Osteoblast (primary cell): ENCODE data around the gene VAPB. TPM values are rescaled to one million over a fixed set of nuclear protein-coding genes. Genes with fewer than 3 reads are reported as not detected.

Experiments used
- DNase-seq: peaks from one replicate; pipeline ENCODE4 v3.0.0; 2011; ENCODE audit warnings: low spot score, mixed read lengths; ENCODE audit not compliant: insufficient read length; ENCODE audit errors: missing footprints
- H2AFZ ChIP-seq: 2 replicates; pipeline ENCODE4 v1.6.0; 2011; ENCODE audit warnings: mild to moderate bottlenecking, low read length
- H3K27ac ChIP-seq: 2 replicates; pipeline ENCODE4 v1.5.1; 2011; ENCODE audit warnings: mild to moderate bottlenecking, low read depth, low read length, moderate library complexity
- H3K27me3 ChIP-seq: 2 replicates; pipeline ENCODE4 v1.6.0; 2012; ENCODE audit warnings: mild to moderate bottlenecking, control low read depth, inconsistent platforms, low read length, moderate library complexity; ENCODE audit not compliant: insufficient read depth
- H3K36me3 ChIP-seq: 2 replicates; pipeline ENCODE4 v1.5.1; 2011; ENCODE audit warnings: mild to moderate bottlenecking, low read length, control low read depth, moderate library complexity; ENCODE audit not compliant: insufficient read depth
- H3K4me1 ChIP-seq: 2 replicates; pipeline ENCODE4 v1.5.1; 2011; ENCODE audit warnings: mild to moderate bottlenecking, low read length, control low read depth, moderate library complexity; ENCODE audit not compliant: insufficient read depth
- H3K4me2 ChIP-seq: 2 replicates; pipeline ENCODE4 v1.6.0; 2011; ENCODE audit warnings: mild to moderate bottlenecking, low read length; ENCODE audit not compliant: insufficient read depth
- H3K4me3 ChIP-seq: fragments of 200-600 bp; sonication (generic); 3 replicates; pipeline ENCODE4 v1.5.1; 2012; ENCODE audit warnings: mild to moderate bottlenecking, low read length, inconsistent platforms; ENCODE audit not compliant: insufficient read depth
- H3K79me2 ChIP-seq: 2 replicates; pipeline ENCODE4 v1.6.0; 2012; ENCODE audit warnings: mild to moderate bottlenecking, low read length, control low read depth, inconsistent platforms; ENCODE audit not compliant: insufficient read depth
- H3K9me3 ChIP-seq: 2 replicates; pipeline ENCODE4 v1.5.1; 2011; ENCODE audit warnings: low read depth, low read length, control low read depth
- H4K20me1 ChIP-seq: 2 replicates; pipeline ENCODE4 v1.6.0; 2012; ENCODE audit warnings: mild to moderate bottlenecking, low read length, control low read depth; ENCODE audit not compliant: insufficient read depth
- CTCF ChIP-seq: IDR thresholded peaks from 2 replicates; pipeline ENCODE4 v1.5.1; 2011; ENCODE audit warnings: mild to moderate bottlenecking, low read depth, low read length, moderate library complexity; ENCODE audit errors: extremely low read depth
- total RNA-seq: library from RNA; depleted of rRNA; stranded (reverse); fragments of >200 nt; gene quantifications from 2 replicates; pipeline ENCODE4 v1.2.3, GENCODE V29; 2012

The VAPB gene
- total RNA-seq, 1 donor: 14.5 TPM

GRCh38 chr20:58416835-58417234 lies 27.8 kb downstream of the VAPB start:
- H3K4me1 ChIP-seq: peaks cover 8% of the 10 kb centered on the region
- peaks cover 32% of the 10 kb centered on the region for H4K20me1 ChIP-seq
- no peak overlapping the region for H3K27ac ChIP-seq
- no peak for DNase-seq
- no peak overlapping the region for H3K4me2 ChIP-seq
- no peak overlapping the region for H2AFZ ChIP-seq
- TF ChIP-seq CTCF: no peak
- no peaks in the 10 kb centered on the region for H3K9me3 ChIP-seq
- H3K36me3 ChIP-seq: peaks cover 16% of the 10 kb centered on the region
- no peak overlapping the region for H3K4me3 ChIP-seq
- no peaks in the 10 kb centered on the region for H3K27me3 ChIP-seq
- H3K79me2 ChIP-seq: peaks cover 76% of the 10 kb centered on the region

- Histone ChIP-seq H4K20me1 (peaks cover 34% of the 10 kb centered on the region), H2AFZ (no peak overlapping the region), H3K36me3 (peaks cover 16% of the 10 kb centered on the region), H3K4me3 (no peak overlapping the region), H3K27me3 (no peaks in the 10 kb centered on the region), H3K79me2 (peaks cover 76% of the 10 kb centered on the region), H3K4me2 (no peak overlapping the region), H3K9me3 (no peaks in the 10 kb centered on the region), H3K27ac (no peak overlapping the region), H3K4me1 (peaks cover 8% of the 10 kb centered on the region)
- TF ChIP-seq CTCF: no peak
- DNase-seq: no peak
These were observed 28.4 kb downstream of the VAPB start for GRCh38 chr20:58417438-58417837.

- Histone ChIP-seq H3K4me1 (peaks cover 8% of the 10 kb centered on the region), H3K9me3 (no peaks in the 10 kb centered on the region), H3K27me3 (no peaks in the 10 kb centered on the region), H3K36me3 (peaks cover 16% of the 10 kb centered on the region), H3K4me2 (no peak overlapping the region), H2AFZ (no peak overlapping the region), H4K20me1 (peaks cover 34% of the 10 kb centered on the region), H3K27ac (no peak overlapping the region), H3K4me3 (no peak overlapping the region), H3K79me2 (peaks cover 86% of the 10 kb centered on the region)
- DNase-seq: no peak
- no peak for TF ChIP-seq CTCF
These were observed 30.1 kb downstream of the VAPB start for GRCh38 chr20:58418949-58419748.

GRCh38 chr20:58420798-58421496 lies 31.9 kb downstream of the VAPB start:
- Histone ChIP-seq H2AFZ (no peak overlapping the region), H3K27me3 (no peaks in the 10 kb centered on the region), H3K27ac (no peak overlapping the region), H3K36me3 (peaks cover 16% of the 10 kb centered on the region), H3K9me3 (no peaks in the 10 kb centered on the region), H3K4me1 (peaks cover 8% of the 10 kb centered on the region), H3K4me3 (no peak overlapping the region), H3K79me2 (peaks cover 91% of the 10 kb centered on the region), H3K4me2 (no peak overlapping the region), H4K20me1 (peaks cover 41% of the 10 kb centered on the region)
- TF ChIP-seq CTCF: no peak
- DNase-seq: peak; percentile 94
